ENCODE data around the gene HBA1.

- TF ChIP-seq EZH2phosphoT487 (IDR thresholded peaks at IDR 0.05; ENCODE audit: borderline replicate concordance, low read length) (no peak), CTCF (IDR thresholded peaks at IDR 0.05; ENCODE audit: low read depth, low read length, poor library complexity, severe bottlenecking) (no peak)
Observed at GRCh38 chr16:129075-129474, 47.4 kb upstream of the HBA1 start.

Data from DOHH2 (cell line).